HG03354 (cell line): ENCODE data around the gene XIRP2.
A peak's percentile ranks its signal among the peaks of the same experiment; 100 is the strongest.
"Not testable (repeated sequence)": the region's sequence is repeated elsewhere in the genome, so short reads cannot be mapped to it uniquely, and the experiment has no call there.

Experiments used
- ATAC-seq: cut with Tn5 transposase; IDR thresholded peaks from one replicate; pipeline ENCODE4 v1.9.1; 2021; ENCODE audit warnings: mild to moderate bottlenecking; ENCODE audit not compliant: unreplicated experiment, poor library complexity, severe bottlenecking

The XIRP2 gene

DNA sequence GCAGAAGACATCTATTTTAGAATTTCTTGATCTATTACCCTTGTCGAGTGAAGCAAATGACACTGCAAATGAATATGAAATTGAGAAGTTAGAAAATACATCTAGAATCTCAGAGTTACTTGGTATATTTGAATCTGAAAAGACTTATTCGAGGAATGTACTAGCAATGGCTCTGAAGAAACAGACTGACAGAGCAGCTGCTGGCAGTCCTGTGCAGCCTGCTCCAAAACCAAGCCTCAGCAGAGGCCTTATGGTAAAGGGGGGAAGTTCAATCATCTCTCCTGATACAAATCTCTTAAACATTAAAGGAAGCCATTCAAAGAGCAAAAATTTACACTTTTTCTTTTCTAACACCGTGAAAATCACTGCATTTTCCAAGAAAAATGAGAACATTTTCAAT is 370.4 kb downstream of the XIRP2 start:
- ATAC-seq, result no peak

DNA sequence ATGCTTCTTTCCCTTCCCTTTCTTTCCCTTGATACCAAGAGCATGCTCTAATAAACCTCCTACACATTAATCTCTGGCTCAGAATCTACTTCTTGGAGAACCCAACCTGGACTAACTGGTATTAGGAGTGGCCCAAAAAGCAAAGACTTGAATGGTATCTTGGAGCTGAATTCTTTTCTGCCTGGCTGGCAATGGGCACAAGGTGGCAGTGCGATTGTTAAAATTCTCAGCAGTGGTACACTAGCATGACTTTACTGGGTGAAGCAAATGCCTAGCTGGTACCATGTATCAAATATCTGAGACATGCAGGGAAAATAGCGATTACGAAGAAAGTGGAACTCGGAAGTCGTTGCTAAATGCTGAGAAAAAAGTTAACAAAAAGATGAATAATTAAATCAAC is 376.1 kb downstream of the XIRP2 start:
- no peak for ATAC-seq

DNA sequence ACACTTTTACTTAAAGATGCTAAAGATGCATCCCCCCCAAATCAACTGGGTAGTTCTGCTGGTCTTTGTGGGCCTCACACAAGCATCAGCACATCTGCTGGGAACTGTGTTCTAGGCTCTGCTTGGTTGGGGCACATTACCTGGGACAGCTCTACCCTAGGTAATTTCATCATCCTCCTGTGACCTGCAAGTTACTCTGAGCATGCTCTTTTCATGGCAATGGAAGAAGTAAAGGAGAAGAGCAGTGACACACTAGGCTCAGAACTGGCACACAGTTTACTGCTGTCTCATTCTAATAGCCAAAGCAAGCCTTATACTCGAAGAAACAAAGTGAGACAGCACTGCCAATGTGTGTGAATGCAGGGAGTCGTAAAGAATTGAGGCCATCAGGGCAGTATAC is 376.7 kb downstream of the XIRP2 start:
- no peak for ATAC-seq

DNA sequence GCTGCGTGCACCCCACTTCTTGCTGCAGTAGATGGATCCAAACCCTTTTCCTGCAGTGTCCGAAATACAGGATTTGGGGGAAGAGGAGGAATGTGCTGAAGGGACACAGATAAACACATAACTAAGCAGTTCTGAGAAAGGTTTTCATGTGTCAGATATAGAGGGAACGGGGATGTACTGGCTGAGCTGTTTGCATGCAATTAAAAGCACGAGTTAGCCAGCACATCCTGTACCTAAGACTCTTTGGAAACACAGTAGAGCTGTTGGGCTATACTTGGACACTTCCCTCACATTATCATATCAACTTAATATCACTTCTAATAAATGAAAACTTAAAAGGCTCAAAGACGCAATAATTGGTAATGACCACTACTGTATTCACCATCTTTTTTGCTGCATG is 377.4 kb downstream of the XIRP2 start:
- ATAC-seq, result no peak

DNA sequence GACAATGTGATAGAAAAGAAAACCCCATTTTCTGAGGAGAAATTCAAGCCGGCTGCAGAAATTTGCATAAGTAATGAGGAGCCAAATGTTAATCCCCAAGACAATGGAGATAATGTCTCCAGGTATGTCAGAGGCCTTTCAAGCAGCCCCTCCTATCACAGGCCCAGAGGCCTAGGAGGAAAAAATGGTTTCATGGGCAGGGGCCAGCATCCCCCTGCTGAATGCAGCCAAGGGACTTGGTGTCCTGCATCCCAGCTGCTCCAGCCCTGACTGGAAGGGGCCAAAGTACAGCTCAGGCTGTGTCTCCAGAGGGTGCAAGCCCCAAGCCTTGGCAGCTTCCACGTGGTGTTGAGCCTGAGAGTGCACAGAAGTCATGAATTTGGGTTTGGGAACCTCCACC is 380.0 kb downstream of the XIRP2 start:
- ATAC-seq, result not testable (repeated sequence)

DNA sequence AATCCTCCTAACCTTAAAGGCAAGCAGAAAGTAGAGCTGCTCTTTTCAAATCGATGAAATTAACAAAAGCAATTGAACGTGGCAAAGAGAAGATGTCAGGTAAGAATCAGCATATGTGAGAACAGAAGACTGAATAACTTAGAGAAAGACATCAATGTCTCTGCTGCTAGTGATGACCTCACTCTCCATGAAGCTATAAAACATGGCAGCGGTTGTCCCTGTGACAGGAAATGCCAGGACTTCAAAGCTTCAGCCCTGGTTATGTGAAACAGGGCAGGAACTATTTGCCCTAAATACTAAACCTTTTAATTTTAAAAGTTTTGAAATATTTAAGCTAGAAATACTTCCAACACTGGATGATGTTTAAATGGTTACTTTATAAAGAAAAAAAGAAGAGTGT is 383.7 kb downstream of the XIRP2 start:
- no peak for ATAC-seq

DNA sequence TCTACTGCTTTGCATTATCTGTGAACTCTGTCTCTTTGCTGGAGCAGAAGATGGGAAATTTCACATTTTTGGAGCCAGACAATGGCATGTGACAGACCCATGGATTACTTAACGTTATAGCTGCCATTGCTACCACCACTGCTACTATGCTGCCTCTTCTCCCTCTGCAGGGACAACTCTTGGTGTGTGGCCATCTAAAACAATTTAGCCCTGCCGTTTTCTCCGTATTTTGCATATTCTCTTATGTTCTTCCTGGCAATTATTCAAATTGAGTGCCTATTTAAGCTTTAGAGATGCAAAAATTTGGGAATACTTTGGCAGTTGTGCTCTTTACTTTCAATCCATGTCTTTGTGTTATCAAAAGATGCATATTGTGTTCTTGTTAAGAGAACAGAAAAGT is 386.8 kb downstream of the XIRP2 start:
- ATAC-seq, result no peak

DNA sequence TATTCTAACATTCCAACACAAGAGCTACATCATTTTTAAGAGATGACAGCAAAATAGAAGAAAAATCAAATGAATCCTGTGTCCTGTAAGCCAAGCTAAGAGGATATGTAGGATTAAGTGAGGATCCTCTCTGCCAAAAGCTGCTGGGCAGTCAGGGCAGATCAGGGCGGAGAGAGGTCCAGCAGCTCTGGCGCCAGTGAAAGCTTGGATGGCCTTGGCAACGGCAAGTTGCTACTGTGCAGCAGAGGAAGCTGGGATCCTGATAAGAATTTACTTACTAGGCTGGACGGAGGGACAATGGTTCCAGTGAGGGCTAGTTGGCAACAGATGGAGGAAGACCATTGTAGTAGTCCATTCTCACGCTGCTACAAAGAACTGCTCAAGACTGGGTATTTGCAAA is 391.5 kb downstream of the XIRP2 start:
- no peak for ATAC-seq

DNA sequence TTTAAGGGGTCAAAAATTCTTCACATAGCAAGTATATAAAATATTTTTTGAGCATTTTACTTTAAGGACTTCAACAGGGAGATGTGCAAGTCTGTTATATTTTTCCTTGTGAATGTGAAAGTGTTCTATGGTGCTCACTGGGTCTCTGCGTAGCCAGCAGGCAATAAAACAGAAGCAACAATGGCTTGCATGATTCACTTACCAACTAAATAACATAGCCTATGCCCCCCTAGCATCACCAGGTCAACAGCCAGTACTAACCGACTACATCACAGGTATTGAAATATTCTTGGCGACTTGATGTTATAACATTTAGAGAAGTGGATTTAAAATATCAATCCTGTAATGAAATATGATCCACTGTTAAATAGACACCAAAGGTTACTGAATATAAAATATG is 398.9 kb downstream of the XIRP2 start:
- ATAC-seq, result no peak

DNA sequence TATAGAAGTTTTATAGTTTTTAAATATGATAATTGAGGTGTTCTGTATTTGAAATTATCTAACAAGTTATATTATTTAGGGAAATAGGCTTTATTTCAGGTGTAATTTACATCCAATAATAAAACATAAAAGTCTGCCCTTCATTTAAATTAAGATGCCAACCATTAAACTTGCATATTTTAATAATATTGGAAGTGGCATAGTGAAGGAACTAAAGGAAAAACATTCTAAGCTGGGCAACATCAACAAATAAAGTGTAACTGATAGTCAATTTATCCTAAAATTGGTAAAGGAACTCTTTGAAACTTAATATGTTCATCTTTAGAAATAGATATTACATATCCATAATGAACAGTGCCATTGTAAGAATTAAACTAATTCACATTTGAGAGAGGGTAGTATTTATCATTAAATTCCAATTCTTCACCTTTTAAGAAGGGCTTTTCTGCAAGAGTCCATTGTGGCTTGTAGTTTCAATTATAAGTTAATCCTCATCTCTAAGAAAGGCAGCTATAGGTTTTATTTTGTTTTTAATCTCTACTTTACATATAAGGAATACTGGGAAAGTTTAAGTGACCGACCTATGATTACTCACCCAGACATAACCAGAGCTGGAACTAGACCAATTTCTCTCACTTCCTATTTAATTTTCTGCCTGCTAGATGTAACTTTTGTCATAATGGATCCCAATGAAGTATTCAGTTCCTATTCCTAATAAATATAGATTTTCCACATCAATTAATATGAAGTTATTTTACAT is 401.6 kb downstream of the XIRP2 start:
- ATAC-seq, result no peak

DNA sequence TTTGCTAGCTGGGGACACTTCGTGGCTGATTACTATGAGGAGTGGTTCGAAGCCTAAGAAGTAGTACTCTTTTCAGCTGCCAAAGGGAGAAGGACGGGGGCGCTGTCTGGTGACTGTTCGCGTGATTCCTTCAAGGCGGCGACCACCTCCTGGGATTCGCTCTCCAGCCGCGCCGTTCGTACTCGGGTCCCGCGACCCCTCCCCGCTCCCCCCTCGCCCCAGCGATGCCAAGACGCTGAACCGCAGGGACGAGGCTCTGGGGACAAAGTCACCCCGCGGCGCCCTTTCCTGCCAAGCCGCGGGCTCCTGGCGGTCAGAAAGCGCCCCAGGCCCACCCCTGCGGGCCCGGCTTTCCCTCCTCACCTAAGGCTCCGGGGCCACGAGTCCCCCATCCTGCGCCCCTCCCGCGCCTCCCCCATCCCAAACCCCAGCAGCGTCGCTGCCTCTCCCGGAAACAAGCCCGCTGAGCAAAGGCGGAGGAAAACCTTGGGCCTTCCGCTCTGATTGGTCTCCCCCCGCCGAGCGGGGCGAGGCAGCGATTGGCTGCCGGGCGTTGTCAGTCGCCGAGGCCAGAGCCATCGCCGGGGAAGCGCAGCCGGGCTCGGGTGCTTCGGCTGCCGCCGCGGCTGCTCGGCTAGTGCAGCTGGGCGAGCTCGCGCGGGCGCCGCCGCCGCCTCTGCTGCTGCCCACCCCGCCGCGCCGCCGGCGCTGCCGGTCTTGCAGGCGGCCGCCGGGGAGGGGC is 404.3 kb downstream of the XIRP2 start, which contains the start of gene B3GALT1:
Gene B3GALT1 (plus strand): TSS at position 572 of the 742 bp plus-strand sequence.
- peak; percentile 99 for ATAC-seq

DNA sequence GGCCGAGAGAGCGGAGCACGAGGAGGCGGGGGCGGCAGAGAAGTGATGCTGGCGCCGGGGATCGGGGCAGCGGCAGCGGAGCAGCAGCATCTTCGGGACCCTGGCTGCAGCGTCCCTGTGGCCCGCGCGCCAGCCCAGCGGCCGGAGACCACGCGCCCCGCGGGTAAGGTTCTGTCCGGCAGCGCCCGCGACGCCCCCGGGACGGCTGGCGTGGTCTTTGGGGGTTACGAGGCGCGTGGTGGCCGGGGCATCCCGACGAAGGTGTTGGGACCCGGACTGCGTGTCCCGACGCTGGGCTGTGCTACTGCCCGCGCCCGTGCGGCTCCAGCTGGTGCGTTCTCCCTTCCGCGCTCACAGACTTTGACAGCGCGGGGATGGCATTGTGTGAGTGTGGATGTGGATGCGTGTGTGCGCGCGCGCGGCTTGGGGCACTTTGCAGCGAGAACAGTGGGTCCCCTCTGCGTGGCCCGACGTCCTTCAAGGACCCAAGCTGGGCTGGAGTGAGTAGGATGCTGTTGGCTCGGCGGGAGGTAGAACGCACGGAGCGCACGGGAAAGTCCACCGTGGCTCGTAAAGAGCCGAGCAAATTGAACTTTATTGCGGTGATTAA is 405.0 kb downstream of the XIRP2 start:
- peak; percentile 20 for ATAC-seq

DNA sequence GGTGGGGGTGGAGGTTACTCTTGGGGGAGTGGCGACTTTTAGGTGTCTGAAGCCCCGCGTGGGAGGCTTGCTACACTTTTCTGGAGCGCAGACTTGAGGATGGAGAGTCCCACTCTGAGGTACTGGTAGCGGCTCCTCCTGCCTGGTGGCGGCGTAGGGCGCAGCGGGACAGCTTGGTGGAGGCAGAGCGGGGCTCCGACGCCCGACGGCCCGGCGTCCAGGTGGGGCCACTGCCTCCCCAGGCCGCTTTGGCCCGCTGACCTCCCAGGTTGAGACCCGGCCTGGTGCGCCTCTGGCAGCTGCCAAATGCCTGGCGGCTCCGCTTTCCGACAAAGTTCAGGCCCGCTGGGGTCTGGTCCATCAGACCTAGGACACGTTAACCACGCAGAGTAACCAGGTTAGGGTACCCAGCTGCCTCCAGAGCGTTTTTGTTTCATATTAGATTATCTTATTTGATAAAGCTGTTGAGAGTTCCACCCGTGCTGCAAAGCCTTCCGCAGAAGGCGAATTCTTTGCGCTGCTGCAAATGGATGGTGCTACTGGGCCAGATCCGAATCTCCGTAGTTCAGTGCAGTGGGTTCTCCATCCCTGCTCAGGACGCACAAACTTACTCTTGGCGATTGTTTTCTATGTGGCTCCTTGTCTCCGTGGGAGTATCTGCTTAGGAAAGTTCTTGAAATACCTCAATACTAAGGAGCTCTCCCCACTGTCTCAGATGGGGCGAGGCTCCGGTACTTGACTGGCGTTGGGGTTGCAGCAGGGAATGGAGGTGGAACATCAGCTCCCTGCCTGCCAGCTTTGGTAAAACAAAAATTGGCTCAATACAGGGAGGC is 405.9 kb downstream of the XIRP2 start:
- ATAC-seq, result no peak

DNA sequence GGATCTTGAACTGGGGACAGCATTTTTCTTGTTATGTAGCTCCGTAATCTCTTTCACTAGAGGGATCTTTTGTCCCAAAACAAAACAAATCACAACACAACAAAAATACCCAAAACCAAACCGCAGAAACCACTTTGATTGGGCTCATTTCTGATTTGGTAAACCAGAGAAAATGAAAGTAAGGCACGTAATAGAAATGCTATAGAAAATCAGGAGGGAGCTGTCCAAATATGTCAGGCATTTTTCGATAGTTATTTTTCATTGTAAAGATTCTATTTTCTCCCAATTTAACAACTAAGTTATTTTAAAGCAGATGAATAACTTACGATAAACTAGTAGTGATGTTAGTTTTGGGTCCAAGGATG is 406.5 kb downstream of the XIRP2 start:
- no peak for ATAC-seq

DNA sequence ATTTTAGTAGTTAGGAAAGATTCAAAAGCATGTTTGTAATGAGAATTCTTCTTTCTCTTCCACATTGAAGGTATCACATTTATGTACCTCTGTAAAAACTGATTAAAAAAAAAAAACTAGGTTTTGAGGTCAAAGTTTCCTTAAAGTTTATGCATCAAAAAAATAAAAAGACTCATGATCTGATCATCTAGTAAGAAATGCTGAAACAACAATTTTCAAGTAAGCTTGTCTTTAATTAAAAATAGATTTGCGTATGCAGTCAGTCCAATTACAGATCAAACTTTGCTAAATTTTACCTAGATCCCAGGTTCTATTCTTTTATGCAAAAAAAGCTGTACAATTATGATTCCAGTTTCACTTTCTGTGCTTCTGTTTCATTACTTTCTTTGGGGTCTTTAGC is 409.0 kb downstream of the XIRP2 start:
- ATAC-seq, result no peak

DNA sequence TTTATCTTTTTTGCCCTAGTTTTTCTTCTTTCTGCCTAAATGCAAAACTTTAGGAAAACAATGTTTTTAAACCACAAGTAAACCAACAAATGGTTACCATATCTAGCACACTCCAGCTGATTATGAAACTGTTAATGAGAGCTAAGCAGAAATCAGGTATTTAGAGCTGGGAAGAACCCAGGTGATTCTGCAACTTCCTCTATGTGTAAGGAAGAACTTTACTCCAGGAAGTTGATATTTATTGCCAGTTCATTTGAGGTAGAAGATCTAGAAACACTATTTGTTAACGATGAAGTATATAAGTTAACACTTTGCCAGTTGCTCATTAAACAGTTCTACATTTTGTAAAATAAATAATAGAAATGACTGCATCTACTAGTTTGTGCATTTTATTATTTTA is 409.7 kb downstream of the XIRP2 start:
- no peak for ATAC-seq
